Smooth muscle cell (in vitro differentiated cells): ENCODE results near the gene ARHGAP24. TPM values are rescaled to one million over a fixed set of nuclear protein-coding genes. Genes with fewer than 3 reads are reported as not detected.

Experiments used
- DNase-seq: peaks from one replicate; lab custom pipeline; 2025; ENCODE audit not compliant: unreplicated experiment; lab: John Stamatoyannopoulos, UW
- H2AFZ ChIP-seq: fragments of 200-600 bp; sonication (generic); 2 replicates; pipeline ENCODE4 v1.6.0; 2016; ENCODE audit warnings: antibody characterized with exemption, low read depth, mild to moderate bottlenecking
- H3F3A ChIP-seq: fragments of 200-600 bp; sonication (generic); 2 replicates; pipeline ENCODE4 v1.6.0; 2017; ENCODE audit warnings: antibody characterized with exemption, low read depth
- H3K27ac ChIP-seq: fragments of 200-600 bp; sonication (generic); 2 replicates; pipeline ENCODE4 v1.5.1; 2016; ENCODE audit warnings: low read depth, mild to moderate bottlenecking
- H3K27me3 ChIP-seq: fragments of 200-600 bp; sonication (generic); 2 replicates; pipeline ENCODE4 v1.6.1; 2016; ENCODE audit warnings: low read depth, mild to moderate bottlenecking
- H3K36me3 ChIP-seq: fragments of 200-600 bp; sonication (generic); 2 replicates; pipeline ENCODE4 v1.5.1; 2016; ENCODE audit warnings: low read depth
- H3K4me1 ChIP-seq: fragments of 200-600 bp; sonication (generic); 2 replicates; pipeline ENCODE4 v1.5.1; 2016; ENCODE audit warnings: low read depth
- H3K4me2 ChIP-seq: fragments of 200-600 bp; sonication (generic); 2 replicates; pipeline ENCODE4 v1.6.0; 2016; ENCODE audit warnings: mild to moderate bottlenecking
- H3K4me3 ChIP-seq: fragments of 200-600 bp; sonication (generic); 2 replicates; pipeline ENCODE4 v1.5.1; 2016; ENCODE audit warnings: mild to moderate bottlenecking
- H3K79me2 ChIP-seq: fragments of 200-600 bp; sonication (generic); 2 replicates; pipeline ENCODE4 v1.6.0; 2016; ENCODE audit warnings: low read depth, mild to moderate bottlenecking
- H3K9ac ChIP-seq: fragments of 200-600 bp; sonication (generic); 2 replicates; pipeline ENCODE4 v1.6.0; 2016; ENCODE audit warnings: low read depth
- H3K9me3 ChIP-seq: fragments of 200-600 bp; sonication (generic); replicated peaks from 2 replicates; pipeline ENCODE4 v1.5.1; 2016; ENCODE audit warnings: low read depth
- H4K20me1 ChIP-seq: fragments of 200-600 bp; sonication (generic); 2 replicates; pipeline ENCODE4 v1.6.0; 2016; ENCODE audit warnings: low read depth
- WGBS: methylation state at CpG from one replicate; pipeline ENCODE4 v1.1.7; 2016; ENCODE audit warnings: low lambda C conversion rate; 5-methylcytosine and 5-hydroxymethylcytosine counted together
- polyA plus RNA-seq: library from polyadenylated mRNA; unstranded; fragments of >200 nt; fragmentation: Nextera tagmentation; extraction: Ambion mirVana; gene quantifications from 2 replicates; pipeline ENCODE4 v1.2.1, GENCODE V29; 2016
- total RNA-seq: library from RNA; depleted of rRNA; stranded (reverse); fragments of >200 nt; gene quantifications from 2 replicates; pipeline ENCODE4 v1.2.3, GENCODE V29; 2014
- TF ChIP-seq, protein P1 (sequence below): fragments of 200-600 bp; sonication (generic); IDR thresholded peaks from 2 replicates; pipeline ENCODE4 v1.5.1; 2017; ENCODE audit warnings: borderline replicate concordance, mild to moderate bottlenecking, antibody characterized with exemption; ENCODE audit not compliant: insufficient read depth, poor library complexity, severe bottlenecking

ARHGAP24 gene
- total and polyA plus RNA-seq, 2 experiments from 2014 or later: 4.9 to 18.2 TPM

- Histone ChIP-seq H3K79me2 (no peaks in the 10 kb centered on the region), H3K4me2 (no peak overlapping the region), H3K27me3 (no peaks in the 10 kb centered on the region), H3K36me3 (no peaks in the 10 kb centered on the region), H3K9ac (no peak overlapping the region), H3K9me3 (no peaks in the 10 kb centered on the region), H3K27ac (no peak overlapping the region), H2AFZ (no peak overlapping the region), H4K20me1 (peaks cover 6% of the 10 kb centered on the region), H3K4me1 (no peaks in the 10 kb centered on the region), H3F3A (no peaks in the 10 kb centered on the region), H3K4me3 (no peak overlapping the region)
- WGBS: 72% methylated on average over 3 of the region's 3 CpGs
- TF ChIP-seq, protein P1, sequence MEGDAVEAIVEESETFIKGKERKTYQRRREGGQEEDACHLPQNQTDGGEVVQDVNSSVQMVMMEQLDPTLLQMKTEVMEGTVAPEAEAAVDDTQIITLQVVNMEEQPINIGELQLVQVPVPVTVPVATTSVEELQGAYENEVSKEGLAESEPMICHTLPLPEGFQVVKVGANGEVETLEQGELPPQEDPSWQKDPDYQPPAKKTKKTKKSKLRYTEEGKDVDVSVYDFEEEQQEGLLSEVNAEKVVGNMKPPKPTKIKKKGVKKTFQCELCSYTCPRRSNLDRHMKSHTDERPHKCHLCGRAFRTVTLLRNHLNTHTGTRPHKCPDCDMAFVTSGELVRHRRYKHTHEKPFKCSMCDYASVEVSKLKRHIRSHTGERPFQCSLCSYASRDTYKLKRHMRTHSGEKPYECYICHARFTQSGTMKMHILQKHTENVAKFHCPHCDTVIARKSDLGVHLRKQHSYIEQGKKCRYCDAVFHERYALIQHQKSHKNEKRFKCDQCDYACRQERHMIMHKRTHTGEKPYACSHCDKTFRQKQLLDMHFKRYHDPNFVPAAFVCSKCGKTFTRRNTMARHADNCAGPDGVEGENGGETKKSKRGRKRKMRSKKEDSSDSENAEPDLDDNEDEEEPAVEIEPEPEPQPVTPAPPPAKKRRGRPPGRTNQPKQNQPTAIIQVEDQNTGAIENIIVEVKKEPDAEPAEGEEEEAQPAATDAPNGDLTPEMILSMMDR: no peak
- DNase-seq: no peak
Observed at GRCh38 chr4:85522836-85523235, 47.9 kb downstream of the ARHGAP24 start.

DNA sequence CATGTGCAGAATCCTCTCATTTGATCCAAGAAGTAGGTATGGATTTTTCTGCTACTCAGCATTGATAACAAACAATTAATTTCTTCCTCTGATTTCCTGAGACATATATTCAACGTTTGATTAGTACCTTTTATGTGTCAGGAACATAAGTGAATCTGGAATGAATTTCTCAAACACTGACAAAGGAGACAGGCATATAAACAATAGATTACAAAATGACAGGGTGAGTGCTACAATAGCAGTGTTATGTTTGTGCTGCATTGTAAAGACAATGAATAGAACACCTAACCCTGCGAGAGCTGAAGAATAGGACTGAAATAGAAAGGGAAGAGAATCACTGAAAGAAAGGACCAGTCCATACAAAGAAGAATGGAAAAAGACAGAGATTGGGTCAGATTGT lies 52.9 kb downstream of the ARHGAP24 start:
- Histone ChIP-seq H3K4me2 (no peak overlapping the region), H3K9ac (no peak overlapping the region), H3K79me2 (no peaks in the 10 kb centered on the region), H3K4me3 (no peak overlapping the region), H4K20me1 (peaks cover 7% of the 10 kb centered on the region), H2AFZ (no peak overlapping the region), H3K36me3 (no peaks in the 10 kb centered on the region), H3F3A (no peaks in the 10 kb centered on the region), H3K27ac (no peak overlapping the region), H3K4me1 (no peaks in the 10 kb centered on the region), H3K27me3 (no peaks in the 10 kb centered on the region), H3K9me3 (no peaks in the 10 kb centered on the region)
- WGBS: 76% methylated on average over 2 of the region's 2 CpGs
- no peak for DNase-seq
- TF ChIP-seq, protein P1: no peak

DNA sequence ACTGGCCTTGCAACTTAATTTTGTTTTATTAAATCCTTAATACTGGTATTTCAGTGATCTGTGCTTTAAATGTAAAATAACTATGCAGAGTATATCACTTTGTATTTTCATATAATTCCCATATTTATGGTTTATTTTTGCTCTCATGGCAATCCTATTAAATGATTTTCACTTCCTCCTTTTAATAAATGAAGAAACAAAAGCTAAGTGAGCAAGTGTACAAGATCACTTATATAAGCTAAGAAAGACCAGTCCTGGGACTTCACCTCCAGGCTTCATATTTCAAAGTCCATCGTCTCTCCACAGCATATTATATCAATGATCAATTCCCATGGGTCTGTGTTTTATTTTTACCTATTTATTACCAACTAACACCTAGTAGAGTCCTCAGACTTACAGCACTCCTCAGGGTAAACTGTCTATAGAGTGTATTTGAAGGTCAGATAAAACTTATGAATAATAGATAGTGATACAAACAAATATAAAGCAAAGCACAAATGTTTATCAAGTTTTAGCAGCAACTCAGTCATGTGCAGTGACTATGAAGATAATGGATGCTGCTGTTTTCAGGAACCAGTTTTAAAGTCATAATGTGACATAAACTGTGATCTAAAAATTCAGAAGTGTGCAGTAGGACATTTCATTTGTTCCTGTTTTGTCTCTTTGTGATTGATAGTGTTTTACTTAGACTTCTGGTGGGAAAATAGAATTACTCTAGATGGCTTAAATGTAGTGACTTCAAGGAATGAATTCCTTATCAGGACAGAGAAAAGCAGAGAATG lies 56.8 kb downstream of the ARHGAP24 start:
- Histone ChIP-seq H4K20me1 (peaks cover 3% of the 10 kb centered on the region), H3K9me3 (no peaks in the 10 kb centered on the region), H3K79me2 (no peaks in the 10 kb centered on the region), H3K36me3 (no peaks in the 10 kb centered on the region), H2AFZ (no peak overlapping the region), H3K4me1 (no peaks in the 10 kb centered on the region), H3K4me3 (no peak overlapping the region), H3K4me2 (no peak overlapping the region), H3F3A (no peaks in the 10 kb centered on the region), H3K27me3 (no peaks in the 10 kb centered on the region), H3K9ac (no peak overlapping the region), H3K27ac (no peak overlapping the region)
- DNase-seq: no peak
- 86% methylated on average over 1 of the region's 1 CpG for whole genome bisulfite sequencing
- TF ChIP-seq, protein P1: no peak

GRCh38 chr4:85534120-85534519 lies 59.2 kb downstream of the ARHGAP24 start:
- no peak for DNase-seq
- no peaks in the 10 kb centered on the region for H3K27me3 ChIP-seq
- no peak overlapping the region for H3K4me3 ChIP-seq
- H3K9me3 ChIP-seq: no peaks in the 10 kb centered on the region
- no peaks in the 10 kb centered on the region for H3F3A ChIP-seq
- TF ChIP-seq, protein P1: no peak
- H3K79me2 ChIP-seq: no peaks in the 10 kb centered on the region
- no peak overlapping the region for H2AFZ ChIP-seq
- 93% methylated on average over 3 of the region's 3 CpGs for WGBS
- no peaks in the 10 kb centered on the region for H3K4me1 ChIP-seq
- no peak overlapping the region for H3K9ac ChIP-seq
- no peak overlapping the region for H3K4me2 ChIP-seq
- H3K36me3 ChIP-seq: no peaks in the 10 kb centered on the region
- H4K20me1 ChIP-seq: peaks cover 3% of the 10 kb centered on the region
- no peak overlapping the region for H3K27ac ChIP-seq
